HL-60/S4 treated with retinoic acid at 250 ng/mL for 4 days and 3 days (cell line): ENCODE measurements around the gene H19.

ENCODE experiments used
- in situ Hi-C: fragments of 300-500 bp; cut with MboI; formaldehyde crosslinking; loops from 2 replicates; pipeline ENCODE4 v1.7.0; 2022; ENCODE audit warnings: low sequenced_read_pairs

H19 gene

GRCh38 chr11:1948389-1948788 lies 49.3 kb downstream of the H19 start:
- in situ Hi-C loops, result no loop called here

GRCh38 chr11:1947592-1948237 lies 49.9 kb downstream of the H19 start:
- in situ Hi-C loops, result no loop called here

GRCh38 chr11:1946812-1947484 lies 50.7 kb downstream of the H19 start, which contains the start of gene MRPL23:
TSS of gene MRPL23 (plus strand) at chr11:1947332. CDS start at chr11:1947363, 31 bp downstream.
- in situ Hi-C loops, result no loop called here
